Body of pancreas (tissue), 4 donors: ENCODE measurements around the gene CD84. TPM values are rescaled to one million over a fixed set of nuclear protein-coding genes. Genes with fewer than 3 reads are reported as not detected.

Experiments used
- ATAC-seq: fragments of 150-250 bp; one replicate; pipeline ENCODE4 v1.9.1; 2016
- DNase-seq, 4 donors: peaks; one replicate each; pipeline ENCODE4 v3.0.0-alpha.2; 2019
- H3K27ac ChIP-seq, 4 donors: fragments of 200-600 bp; sonication (generic); 1 replicate in 3 of 4; 2 replicates in 1 of 4; pipeline versions ENCODE4 v1.5.1 to v1.6.1; 2016 to 2019; ENCODE audit warnings: mild to moderate bottlenecking in 1 of 4, mixed read lengths in 1 of 4, moderate library complexity in 1 of 4
- H3K27me3 ChIP-seq, 2 donors: fragments of 200-600 bp; sonication (generic); one replicate each; pipeline ENCODE4 v1.6.0; 2016; ENCODE audit warnings: mild to moderate bottlenecking in 1 of 2
- H3K36me3 ChIP-seq, 2 donors: fragments of 200-600 bp; sonication (generic); replicated peaks in 1 of 2; 2 replicates each; pipeline ENCODE4 v1.5.1; 2016; ENCODE audit warnings: low read depth in 2 of 2; ENCODE audit not compliant: insufficient read depth in 1 of 2
- H3K4me1 ChIP-seq: fragments of 200-600 bp; sonication (generic); one replicate; pipeline ENCODE4 v1.6.0; 2016
- H3K4me3 ChIP-seq, 2 donors: fragments of 200-600 bp; sonication (generic); 1 replicate in 1 of 2; 2 replicates in 1 of 2; pipeline ENCODE4 v1.5.1; 2016 to 2019
- H3K9me3 ChIP-seq, 3 donors: fragments of 200-600 bp; sonication (generic); 1 replicate in 2 of 3; 2 replicates in 1 of 3; pipeline ENCODE4 v1.5.1; 2016
- CTCF ChIP-seq, 7 experiments: fragments of 450-650 bp in 4 of 7; fragments of 200-600 bp in 3 of 7; sonication (generic) in 3 of 7; IDR thresholded peaks; one replicate each; pipeline ENCODE4 v1.5.1; 2016 to 2019; ENCODE audit warnings: antibody characterized with exemption in 7 of 7
- POLR2A ChIP-seq, 3 donors: fragments of 450-650 bp; IDR thresholded peaks; one replicate each; pipeline ENCODE4 v1.6.1; 2016; ENCODE audit warnings: antibody characterized with exemption in 3 of 3, mild to moderate bottlenecking in 2 of 3
- WGBS, 2 donors: methylation state at CpG; one replicate each; pipeline ENCODE4 v1.1.5; 2017; 5-methylcytosine and 5-hydroxymethylcytosine counted together
- intact Hi-C: fragments of 100-400 bp; cut with DNase I; formaldehyde crosslinking; loops from one replicate; pipeline ENCODE4 v1.15.1; 2023
- total RNA-seq, 2 donors: library from RNA; depleted of rRNA; stranded (reverse); fragments of >200 nt; gene quantifications; one replicate each; pipeline ENCODE4 v1.1.0, GENCODE V29; 2016

CD84 gene
- total RNA-seq, 2 donors from 2014 or later = 3.0 to 7.0 TPM

- DNase-seq = no peak
- ATAC-seq = no peak
- H3K36me3 ChIP-seq = no peaks in the 10 kb centered on the region
- WGBS, 2 donors = 75 to 81% methylated on average over 5 of the region's 5 CpGs
- no peak overlapping the region for H3K4me3 ChIP-seq
- intact Hi-C loops = no loop called here
- H3K27ac ChIP-seq = no peak overlapping the region
- H3K27me3 ChIP-seq = no peaks in the 10 kb centered on the region
- H3K4me1 ChIP-seq = no peaks in the 10 kb centered on the region
- no peaks in the 10 kb centered on the region for H3K9me3 ChIP-seq
- TF ChIP-seq POLR2A (IDR thresholded peaks at IDR 0.05) = no peak
- TF ChIP-seq CTCF (IDR thresholded peaks at IDR 0.05) = no peak
Measured at GRCh38 chr1:160622501-160623226, 43.4 kb upstream of the CD84 start.

- no peaks in the 10 kb centered on the region for H3K4me1 ChIP-seq
- ATAC-seq (no peak), DNase-seq (no peak)
- intact Hi-C loops = no loop called here
- no peak overlapping the region for H3K27ac ChIP-seq
- 64 to 70% methylated on average over 8 of the region's 8 CpGs for WGBS, 2 donors
- TF ChIP-seq POLR2A (IDR thresholded peaks at IDR 0.05) (no peak), CTCF (IDR thresholded peaks at IDR 0.05) (no peak)
- no peaks in the 10 kb centered on the region for H3K27me3 ChIP-seq
- no peaks in the 10 kb centered on the region for H3K36me3 ChIP-seq
- H3K9me3 ChIP-seq = no peaks in the 10 kb centered on the region
- no peak overlapping the region for H3K4me3 ChIP-seq
Measured at GRCh38 chr1:160621633-160622413, 42.5 kb upstream of the CD84 start.

GRCh38 chr1:160620942-160621632 is 41.8 kb upstream of the CD84 start:
- ATAC-seq (no peak), DNase-seq (no peak)
- intact Hi-C loops = no loop called here
- 86 to 88% methylated on average over 5 of the region's 5 CpGs for WGBS, 2 donors
- no peaks in the 10 kb centered on the region for H3K36me3 ChIP-seq
- H3K27me3 ChIP-seq = no peaks in the 10 kb centered on the region
- no peaks in the 10 kb centered on the region for H3K4me1 ChIP-seq
- no peak for TF ChIP-seq CTCF (IDR thresholded peaks at IDR 0.05)
- no peak for TF ChIP-seq POLR2A (IDR thresholded peaks at IDR 0.05)
- no peaks in the 10 kb centered on the region for H3K9me3 ChIP-seq
- no peak overlapping the region for H3K4me3 ChIP-seq
- H3K27ac ChIP-seq = no peak overlapping the region

GRCh38 chr1:160619742-160620277 is 40.5 kb upstream of the CD84 start:
- WGBS, 2 donors = 83 to 84% methylated on average over 4 of the region's 4 CpGs
- Histone ChIP-seq H3K4me3 (no peak overlapping the region), H3K27me3 (no peaks in the 10 kb centered on the region), H3K27ac (no peak overlapping the region), H3K9me3 (no peaks in the 10 kb centered on the region), H3K4me1 (no peaks in the 10 kb centered on the region), H3K36me3 (no peaks in the 10 kb centered on the region)
- TF ChIP-seq CTCF (IDR thresholded peaks at IDR 0.05) (no peak), POLR2A (IDR thresholded peaks at IDR 0.05) (no peak)
- intact Hi-C loops = no loop called here
- no peak for ATAC-seq
- DNase-seq = no peak
